Mononuclear cell (primary cell): ENCODE results near the gene CDC37. TPM values are rescaled to one million over a fixed set of nuclear protein-coding genes. Genes with fewer than 3 reads are reported as not detected.
"Not testable (repeated sequence)": the region's sequence is repeated elsewhere in the genome, so short reads cannot be mapped to it uniquely, and the experiment has no call there.

Source experiments
- H3K27me3 ChIP-seq: 2 replicates; pipeline ENCODE4 v1.6.0; 2011; ENCODE audit warnings: low read length, control low read depth; ENCODE audit not compliant: insufficient read depth
- H3K4me1 ChIP-seq: 2 replicates; pipeline ENCODE4 v1.5.1; 2011; ENCODE audit warnings: mild to moderate bottlenecking, low read length, control low read depth; ENCODE audit not compliant: insufficient read depth
- H3K4me3 ChIP-seq: 2 replicates; pipeline ENCODE4 v1.5.1; 2011; ENCODE audit warnings: mild to moderate bottlenecking, low read length, moderate library complexity
- H3K9me3 ChIP-seq: 2 replicates; pipeline ENCODE4 v1.5.1; 2011; ENCODE audit warnings: low read depth, mild to moderate bottlenecking, control low read depth, low read length
- total RNA-seq: library from RNA; depleted of rRNA; stranded (reverse); fragments of >200 nt; gene quantifications from one replicate; pipeline ENCODE4 v1.2.3, GENCODE V29; 2012

CDC37 gene
- total RNA-seq, 1 donor, result 114 TPM

DNA sequence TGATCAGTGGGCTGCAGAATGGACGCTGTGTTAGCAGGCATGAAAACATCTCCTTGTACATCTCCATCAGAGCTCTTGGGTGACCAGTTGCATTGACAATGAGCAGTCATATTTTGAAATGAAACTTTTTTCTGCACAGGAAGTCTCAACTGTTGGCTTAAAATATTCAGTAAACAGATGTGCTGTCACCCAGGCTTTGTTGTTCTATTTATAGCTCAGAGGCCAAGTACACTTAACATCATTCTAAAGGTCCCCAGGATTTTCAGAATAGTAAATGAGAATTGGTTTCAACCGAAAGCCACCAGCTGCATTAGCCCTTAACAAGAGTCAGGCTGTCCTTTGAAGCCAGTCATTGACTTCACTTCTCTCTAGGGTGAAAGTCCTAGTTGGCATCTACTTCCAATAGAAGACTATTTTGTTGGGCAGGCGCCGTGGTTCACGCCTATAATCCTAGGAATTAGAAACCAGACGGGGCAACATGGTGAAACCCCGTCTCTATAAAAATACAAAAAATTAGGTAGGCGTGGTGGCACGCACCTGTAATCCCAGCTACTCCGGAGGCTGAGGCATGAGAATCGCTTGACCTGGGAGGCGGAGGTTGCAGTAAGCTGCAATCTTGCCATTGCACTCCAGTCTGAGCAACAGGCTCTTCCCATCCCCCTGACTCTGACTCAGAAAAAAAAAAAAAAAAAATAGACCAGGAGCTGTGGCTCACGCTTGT is 9.1 kb upstream of the CDC37 start:
- H3K27me3 ChIP-seq, result peaks cover 6% of the 10 kb centered on the region
- H3K4me1 ChIP-seq, result peaks cover 79% of the 10 kb centered on the region
- no peak overlapping the region for H3K4me3 ChIP-seq
- H3K9me3 ChIP-seq, result no peaks in the 10 kb centered on the region

DNA sequence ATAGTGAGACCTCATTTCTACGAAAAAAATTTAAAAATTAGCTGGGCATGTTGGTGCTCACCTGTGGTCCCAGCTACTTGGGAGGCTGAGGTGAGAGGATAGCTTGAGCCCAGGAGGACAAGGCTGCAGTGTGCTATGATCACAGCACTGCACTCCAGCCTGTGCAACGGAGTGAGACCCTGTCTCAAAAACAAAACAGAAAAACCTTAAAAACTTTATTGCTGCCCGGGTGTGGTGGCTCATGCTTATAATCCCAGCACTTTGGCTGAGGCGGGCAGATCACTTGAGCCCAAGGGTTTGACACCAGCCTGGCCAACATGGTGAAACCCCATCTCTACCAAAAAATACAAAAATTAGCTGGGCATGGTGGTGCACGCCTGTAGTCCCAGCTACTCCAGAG is 7.9 kb upstream of the CDC37 start:
- H3K9me3 ChIP-seq, H3K4me3 ChIP-seq, H3K27me3 ChIP-seq: not testable (repeated sequence)
- peaks cover 78% of the 10 kb centered on the region for H3K4me1 ChIP-seq

DNA sequence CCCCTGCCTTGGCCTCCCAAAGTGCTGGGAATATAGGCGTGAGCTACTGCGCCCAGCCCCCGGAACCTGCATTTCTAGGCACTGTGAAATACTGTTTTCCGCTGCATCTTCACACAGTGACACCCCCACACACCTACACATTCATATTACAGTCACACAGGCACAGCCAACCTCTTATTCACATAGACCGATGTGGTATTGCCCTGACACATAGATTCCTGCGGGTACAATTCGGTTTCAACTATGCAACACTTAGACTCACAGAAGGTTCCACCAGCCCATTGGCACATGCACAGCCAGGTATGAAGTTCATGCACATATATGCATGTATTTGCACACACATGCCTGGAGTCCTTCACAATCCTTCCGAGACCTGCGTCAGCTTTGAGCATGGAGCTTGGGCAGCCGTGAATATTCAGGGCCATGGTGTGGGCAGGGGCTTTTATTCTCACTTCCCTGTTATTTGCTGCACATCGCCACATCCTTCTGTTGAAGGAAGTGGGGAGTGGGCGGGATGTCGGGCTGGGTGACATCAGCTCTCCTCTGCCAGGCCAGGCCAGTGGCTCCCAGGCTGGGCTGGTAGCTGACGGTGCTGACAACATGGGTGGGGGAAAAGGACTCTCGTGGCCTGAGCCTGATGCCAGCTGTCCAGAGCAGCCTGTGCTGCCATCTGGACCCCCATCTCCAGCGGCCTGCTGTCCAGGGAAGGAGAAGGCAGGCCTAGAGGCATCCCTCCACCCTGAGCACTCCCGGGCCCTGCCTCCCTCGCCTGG is 5.4 kb upstream of the CDC37 start:
- Histone ChIP-seq H3K4me1 (peaks cover 93% of the 10 kb centered on the region), H3K4me3 (no peak overlapping the region), H3K9me3 (no peaks in the 10 kb centered on the region), H3K27me3 (no peaks in the 10 kb centered on the region)

GRCh38 chr19:10407096-10407495 is 3.8 kb upstream of the CDC37 start:
- H3K4me1 ChIP-seq, result peaks cover 92% of the 10 kb centered on the region
- no peaks in the 10 kb centered on the region for H3K27me3 ChIP-seq
- H3K9me3 ChIP-seq, result no peaks in the 10 kb centered on the region
- H3K4me3 ChIP-seq, result no peak overlapping the region

DNA sequence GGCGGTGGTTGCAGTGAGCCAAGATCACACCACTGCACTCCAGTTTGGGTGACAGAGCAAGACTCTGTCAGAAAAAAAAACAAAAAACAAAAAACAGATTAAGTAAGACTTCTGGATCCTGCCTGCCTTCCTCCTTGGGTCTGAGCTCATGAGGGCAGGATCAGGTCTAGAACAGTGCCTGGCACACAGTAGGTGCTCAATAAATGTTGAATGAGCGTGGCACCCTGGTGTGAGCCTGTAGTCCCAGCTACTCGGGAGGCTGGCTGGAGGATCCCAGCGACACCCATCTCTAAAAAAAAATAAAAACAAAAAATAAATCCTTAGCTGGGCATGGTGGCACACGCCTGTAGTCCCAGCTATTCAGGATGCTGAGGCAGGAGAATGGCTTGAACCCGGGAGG is 2.8 kb upstream of the CDC37 start:
- Histone ChIP-seq H3K4me3 (no peak overlapping the region), H3K4me1 (peaks cover 92% of the 10 kb centered on the region), H3K9me3 (no peaks in the 10 kb centered on the region), H3K27me3 (no peaks in the 10 kb centered on the region)

DNA sequence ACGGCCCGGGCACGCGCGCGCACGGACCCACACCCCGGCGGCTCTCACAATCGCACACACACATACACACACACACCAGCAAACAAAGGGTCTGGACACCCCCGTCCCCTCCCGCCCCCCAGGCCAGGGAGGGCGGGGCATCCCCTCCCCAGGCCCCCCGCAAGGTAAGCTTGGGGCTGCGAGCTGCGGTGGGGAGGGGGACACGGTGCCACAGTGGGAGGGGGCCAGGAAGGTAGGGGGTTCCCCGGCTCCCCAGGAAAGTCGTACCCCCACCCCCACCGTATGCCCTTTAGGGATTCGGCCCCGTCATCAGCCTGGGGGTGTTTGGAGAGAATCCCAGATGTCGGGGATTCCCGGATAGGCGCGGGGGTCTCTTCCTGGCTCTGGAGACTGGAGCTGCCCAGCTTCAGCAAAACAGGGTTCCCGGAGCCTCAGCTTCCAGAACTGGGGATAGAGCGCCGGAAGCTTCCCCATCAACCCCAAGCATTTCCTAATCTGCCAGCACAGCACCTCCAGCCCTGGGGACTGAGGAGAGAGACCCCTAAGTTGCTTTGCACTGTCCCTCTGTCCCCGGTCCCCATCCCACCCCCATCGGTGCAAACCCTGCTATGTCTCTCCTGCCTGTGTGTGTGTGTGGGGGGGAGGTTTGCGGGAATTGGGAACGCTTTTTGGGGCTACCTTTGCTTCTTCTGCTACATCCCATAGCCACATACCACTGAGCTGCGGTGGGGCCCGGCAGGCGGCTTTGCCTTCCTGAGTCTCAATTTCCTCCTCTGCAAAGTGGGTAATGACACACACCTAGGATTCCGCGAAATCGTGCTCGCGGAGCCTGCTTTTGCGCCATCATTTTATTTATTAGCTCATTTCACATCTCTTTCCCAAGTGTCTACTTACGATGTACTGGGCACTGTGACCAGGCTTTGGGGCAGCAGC is 1.8 kb upstream of the CDC37 start:
- H3K9me3 ChIP-seq, result no peaks in the 10 kb centered on the region

GRCh38 chr19:10402441-10403038 is 802 bp downstream of the CDC37 start:
- peak overlapping the region; percentile 94 for H3K4me3 ChIP-seq
- H3K27me3 ChIP-seq, result no peaks in the 10 kb centered on the region
- H3K4me1 ChIP-seq, result peaks cover 70% of the 10 kb centered on the region
- H3K9me3 ChIP-seq, result no peaks in the 10 kb centered on the region

More for the DNA sequence above, 1.8 kb upstream of the CDC37 start:
- Histone ChIP-seq H3K4me1 (peaks cover 92% of the 10 kb centered on the region), H3K27me3 (no peaks in the 10 kb centered on the region), H3K4me3 (no peak overlapping the region)

DNA sequence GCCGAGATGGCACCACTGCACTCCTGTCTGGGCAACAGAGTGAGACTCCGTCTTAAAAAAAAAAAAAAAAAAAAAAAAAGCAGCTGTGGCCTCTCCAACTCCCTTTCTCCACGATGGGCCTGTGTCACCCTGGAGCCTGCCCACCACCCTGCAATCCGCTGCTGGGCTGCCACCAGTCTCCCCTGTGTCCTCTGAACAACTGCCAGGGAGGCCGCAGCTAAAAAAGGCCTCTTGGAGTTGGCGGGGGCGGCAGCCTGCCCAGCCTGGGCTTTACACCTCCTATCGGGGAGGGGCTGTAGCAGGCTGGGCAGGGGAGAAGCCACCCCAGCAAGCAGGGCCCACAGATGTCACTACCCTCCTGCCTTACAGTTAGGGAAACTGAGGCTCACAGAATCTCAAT is 3.5 kb downstream of the CDC37 start:
- Histone ChIP-seq H3K4me3 (no peak overlapping the region), H3K27me3 (no peaks in the 10 kb centered on the region), H3K4me1 (peaks cover 45% of the 10 kb centered on the region)

DNA sequence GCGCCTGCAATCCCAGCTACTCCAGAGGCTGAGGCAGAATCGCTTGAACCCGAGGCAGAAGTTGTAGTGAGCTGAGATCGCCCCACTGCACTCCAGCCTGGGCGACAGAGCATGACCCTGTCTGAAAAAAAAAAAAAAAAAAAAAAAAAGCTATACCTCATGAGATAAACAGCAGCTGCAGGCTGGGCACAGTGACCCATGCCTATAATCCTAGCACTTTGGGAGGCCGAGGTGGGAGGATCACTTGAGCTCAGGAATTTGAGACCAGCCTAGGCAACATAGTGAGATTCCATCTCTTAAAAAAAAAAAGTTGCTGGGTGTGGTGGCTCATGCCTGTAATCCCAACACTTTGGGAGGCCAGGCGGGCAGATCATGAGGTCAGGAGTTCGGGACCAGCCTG is 4.0 kb downstream of the CDC37 start:
- H3K9me3 ChIP-seq, H3K4me3 ChIP-seq, H3K27me3 ChIP-seq: not testable (repeated sequence)
- H3K4me1 ChIP-seq, result peaks cover 41% of the 10 kb centered on the region

More for the DNA sequence above, 3.5 kb downstream of the CDC37 start:
- no peaks in the 10 kb centered on the region for H3K9me3 ChIP-seq

- H3K9me3 ChIP-seq, result no peaks in the 10 kb centered on the region
- no peaks in the 10 kb centered on the region for H3K27me3 ChIP-seq
- no peak overlapping the region for H3K4me3 ChIP-seq
- H3K4me1 ChIP-seq, result peaks cover 36% of the 10 kb centered on the region
Measured at GRCh38 chr19:10398819-10399218, 4.5 kb downstream of the CDC37 start.

DNA sequence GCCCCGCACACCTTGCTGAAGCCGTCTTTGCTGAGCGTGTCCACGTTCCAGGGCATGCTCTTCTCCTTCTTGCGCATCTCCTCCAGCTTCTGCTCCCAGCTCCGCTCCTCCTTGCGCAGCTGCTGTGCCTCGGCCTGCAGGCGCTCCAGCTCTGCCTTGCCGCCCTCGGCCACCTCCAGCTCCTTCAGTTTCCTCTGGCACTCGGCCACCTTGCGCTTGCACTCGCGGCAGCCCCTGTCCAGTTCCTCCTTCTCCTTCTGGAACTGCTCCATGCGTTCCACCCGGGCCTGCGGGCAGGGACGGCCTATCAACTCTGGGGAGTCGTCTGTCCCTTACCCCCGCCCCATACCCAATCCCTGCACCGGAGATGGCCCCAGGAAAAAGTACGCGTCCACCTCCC is 7.4 kb downstream of the CDC37 start:
- Histone ChIP-seq H3K4me1 (peaks cover 12% of the 10 kb centered on the region), H3K4me3 (no peak overlapping the region), H3K27me3 (no peaks in the 10 kb centered on the region), H3K9me3 (no peaks in the 10 kb centered on the region)

DNA sequence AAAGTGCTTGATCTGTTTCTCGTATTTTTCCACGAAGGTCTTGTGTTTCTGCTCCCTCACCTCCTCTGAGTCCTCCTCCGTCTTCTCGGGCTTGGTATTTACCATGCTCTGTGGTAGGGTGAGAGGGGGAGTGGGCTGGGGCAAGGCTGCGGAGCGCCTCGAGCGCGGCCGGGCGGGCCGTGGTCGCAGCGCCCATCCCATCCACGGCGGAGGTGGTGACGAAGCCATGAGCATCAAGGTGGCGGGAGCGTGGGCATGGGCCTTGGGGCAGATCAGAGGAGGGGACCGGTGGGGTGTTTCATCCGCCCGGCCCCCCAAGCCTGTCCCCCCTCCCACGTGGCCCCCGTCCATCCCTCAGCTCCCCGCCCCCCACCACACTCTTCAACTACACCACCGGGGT is 7.9 kb downstream of the CDC37 start:
- Histone ChIP-seq H3K4me1 (peaks cover 7% of the 10 kb centered on the region), H3K27me3 (no peaks in the 10 kb centered on the region)

GRCh38 chr19:10395003-10395402 is 8.3 kb downstream of the CDC37 start:
- H3K4me3 ChIP-seq, result no peak overlapping the region
- no peaks in the 10 kb centered on the region for H3K27me3 ChIP-seq
- H3K4me1 ChIP-seq, result peaks cover 2% of the 10 kb centered on the region
- no peaks in the 10 kb centered on the region for H3K9me3 ChIP-seq

More for the DNA sequence above, 7.9 kb downstream of the CDC37 start:
- H3K4me3 ChIP-seq, result no peak overlapping the region
- no peaks in the 10 kb centered on the region for H3K9me3 ChIP-seq

DNA sequence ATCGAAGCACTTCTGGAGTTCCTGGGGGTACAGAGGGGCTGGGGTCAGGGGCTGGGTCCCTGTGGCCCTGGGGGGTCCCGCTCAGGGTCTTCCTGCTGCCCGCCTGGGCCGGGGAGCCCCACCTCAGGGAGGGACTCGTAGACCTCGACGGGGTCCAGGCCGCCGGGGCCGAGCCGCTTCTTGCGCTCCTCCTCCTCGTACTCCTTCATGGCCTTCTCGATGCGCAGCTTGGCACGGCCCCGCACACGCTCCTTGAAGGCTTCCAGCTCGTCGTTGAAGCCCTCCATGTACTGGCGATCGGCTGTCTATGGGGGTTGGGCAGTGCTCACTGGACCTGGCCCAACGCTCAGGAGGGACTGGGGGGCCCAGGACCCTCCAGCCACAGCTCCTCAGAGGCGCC is 10.2 kb downstream of the CDC37 start:
- H3K27me3 ChIP-seq, result no peaks in the 10 kb centered on the region
- H3K4me1 ChIP-seq, result no peaks in the 10 kb centered on the region
- no peaks in the 10 kb centered on the region for H3K9me3 ChIP-seq
- H3K4me3 ChIP-seq, result no peak overlapping the region

DNA sequence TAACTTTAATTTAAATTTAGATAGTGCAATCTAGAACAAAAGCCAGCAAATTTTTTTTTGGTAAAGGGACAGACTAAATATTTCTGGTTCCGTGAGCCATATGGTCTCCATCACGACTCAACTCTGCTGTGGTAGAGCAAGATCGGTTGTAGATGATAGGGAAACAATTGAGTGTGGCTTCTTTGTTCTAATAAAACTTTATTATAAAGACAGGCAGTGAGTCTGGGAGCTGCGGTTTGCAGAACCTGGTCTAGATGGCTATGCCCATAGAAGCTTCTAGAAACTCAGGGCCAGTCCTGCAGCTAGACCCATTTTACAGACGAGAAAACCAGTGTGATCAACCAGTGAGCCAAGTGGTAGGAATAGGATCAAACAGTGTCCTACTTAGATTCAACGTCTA is 11.2 kb downstream of the CDC37 start:
- H3K27me3 ChIP-seq, result no peaks in the 10 kb centered on the region
- no peak overlapping the region for H3K4me3 ChIP-seq
- no peaks in the 10 kb centered on the region for H3K4me1 ChIP-seq
- H3K9me3 ChIP-seq, result no peaks in the 10 kb centered on the region
